ENCODE measurements around the gene WDR89. TPM values are rescaled to one million over a fixed set of nuclear protein-coding genes. Genes with fewer than 3 reads are reported as not detected.

The WDR89 gene, protein sequence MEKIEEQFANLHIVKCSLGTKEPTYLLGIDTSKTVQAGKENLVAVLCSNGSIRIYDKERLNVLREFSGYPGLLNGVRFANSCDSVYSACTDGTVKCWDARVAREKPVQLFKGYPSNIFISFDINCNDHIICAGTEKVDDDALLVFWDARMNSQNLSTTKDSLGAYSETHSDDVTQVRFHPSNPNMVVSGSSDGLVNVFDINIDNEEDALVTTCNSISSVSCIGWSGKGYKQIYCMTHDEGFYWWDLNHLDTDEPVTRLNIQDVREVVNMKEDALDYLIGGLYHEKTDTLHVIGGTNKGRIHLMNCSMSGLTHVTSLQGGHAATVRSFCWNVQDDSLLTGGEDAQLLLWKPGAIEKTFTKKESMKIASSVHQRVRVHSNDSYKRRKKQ
- 8.8 and 11.6 TPM in 2 replicates for total RNA-seq

GRCh38 chr14:63641473-63642228 is at the start of gene WDR89:
TSS of gene WDR89 (minus strand) at chr14:63641871. CDS start at chr14:63599942, 41,929 bp downstream.

Other genes with a start within 250 kb of the WDR89 start
- 10.2 and 12.3 TPM in 2 replicates for gene PPP2R5E, start 98.5 kb downstream of the WDR89 start, total RNA-seq
- gene SGPP1, start 86.2 kb upstream of the WDR89 start, total RNA-seq: 25.3 and 28.0 TPM in 2 replicates
- 8.8 and 12.4 TPM in 2 replicates for gene SYNE2, start 211.1 kb upstream of the WDR89 start, total RNA-seq

Data from smooth muscle cell of bladder (primary cell).